ENCODE data around the gene CNTNAP2.

CNTNAP2 gene

DNA sequence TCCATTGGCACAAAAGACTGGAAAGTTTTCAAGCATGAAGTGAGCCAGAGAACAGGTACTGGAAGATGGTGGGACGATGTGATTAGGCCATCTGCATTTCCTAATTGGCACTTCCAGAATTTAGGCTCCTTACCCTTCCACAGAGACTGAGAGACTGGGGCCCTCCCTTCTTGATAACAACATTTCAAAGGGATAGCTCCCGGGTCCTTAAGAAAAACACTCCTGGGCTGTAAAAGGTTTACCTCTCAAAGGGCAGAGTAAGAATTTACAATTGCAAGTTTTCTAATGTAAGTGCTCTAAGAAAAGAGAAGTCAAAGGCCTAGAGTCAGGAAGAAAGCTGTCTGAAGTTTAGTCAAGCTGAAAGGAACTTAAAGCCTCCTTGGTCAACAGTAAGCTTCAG, 1914.4 kb downstream of the CNTNAP2 start:
- H3K27ac ChIP-seq = no peak overlapping the region
- no peak for TF ChIP-seq ZFX (IDR thresholded peaks at IDR 0.05)
- TF ChIP-seq, protein P1, sequence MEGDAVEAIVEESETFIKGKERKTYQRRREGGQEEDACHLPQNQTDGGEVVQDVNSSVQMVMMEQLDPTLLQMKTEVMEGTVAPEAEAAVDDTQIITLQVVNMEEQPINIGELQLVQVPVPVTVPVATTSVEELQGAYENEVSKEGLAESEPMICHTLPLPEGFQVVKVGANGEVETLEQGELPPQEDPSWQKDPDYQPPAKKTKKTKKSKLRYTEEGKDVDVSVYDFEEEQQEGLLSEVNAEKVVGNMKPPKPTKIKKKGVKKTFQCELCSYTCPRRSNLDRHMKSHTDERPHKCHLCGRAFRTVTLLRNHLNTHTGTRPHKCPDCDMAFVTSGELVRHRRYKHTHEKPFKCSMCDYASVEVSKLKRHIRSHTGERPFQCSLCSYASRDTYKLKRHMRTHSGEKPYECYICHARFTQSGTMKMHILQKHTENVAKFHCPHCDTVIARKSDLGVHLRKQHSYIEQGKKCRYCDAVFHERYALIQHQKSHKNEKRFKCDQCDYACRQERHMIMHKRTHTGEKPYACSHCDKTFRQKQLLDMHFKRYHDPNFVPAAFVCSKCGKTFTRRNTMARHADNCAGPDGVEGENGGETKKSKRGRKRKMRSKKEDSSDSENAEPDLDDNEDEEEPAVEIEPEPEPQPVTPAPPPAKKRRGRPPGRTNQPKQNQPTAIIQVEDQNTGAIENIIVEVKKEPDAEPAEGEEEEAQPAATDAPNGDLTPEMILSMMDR (conservative IDR thresholded peaks at IDR 0.05) = no peak

DNA sequence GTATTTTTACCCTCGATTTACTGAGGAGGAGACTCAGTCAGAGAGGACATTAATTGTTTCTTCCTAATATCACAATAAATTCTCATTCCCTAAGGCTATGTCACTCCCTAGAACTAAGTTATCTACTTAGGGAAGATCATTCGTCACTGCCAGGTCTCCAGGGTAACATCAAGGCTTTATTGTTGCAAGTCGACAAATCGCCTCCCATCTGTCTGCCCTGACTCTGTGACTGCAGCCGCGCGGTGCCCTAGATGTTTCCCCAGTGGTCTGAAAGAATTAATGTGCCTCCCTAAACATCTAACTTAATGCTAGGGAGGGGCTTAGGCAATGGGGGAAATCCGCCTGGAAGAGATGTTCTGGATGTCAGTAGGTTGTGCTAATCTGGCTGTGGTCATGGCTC, 1915.2 kb downstream of the CNTNAP2 start:
- TF ChIP-seq ZFX (IDR thresholded peaks at IDR 0.05) = no peak
- TF ChIP-seq, protein P1 (conservative IDR thresholded peaks at IDR 0.05) = no peak
- H3K27ac ChIP-seq = no peak overlapping the region

DNA sequence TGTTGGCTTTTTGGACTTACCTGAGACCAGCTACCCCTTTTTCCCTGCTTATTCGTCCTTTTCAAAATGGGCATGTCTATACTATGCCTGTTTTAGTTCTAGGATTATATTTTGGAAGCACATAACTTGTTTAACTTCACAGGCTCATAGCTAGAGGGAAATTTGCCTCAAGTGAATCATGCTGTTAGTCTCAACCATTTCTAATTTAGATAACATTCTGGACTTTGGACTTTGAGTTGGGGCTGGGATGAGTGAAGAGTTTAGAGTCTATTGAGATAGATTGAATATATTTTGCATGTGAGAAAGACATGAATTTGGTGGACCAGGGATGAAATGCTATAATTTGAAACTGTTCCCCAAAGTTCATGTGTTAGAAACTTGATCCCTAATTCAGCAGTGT, 1919.3 kb downstream of the CNTNAP2 start:
- TF ChIP-seq, protein P1 (conservative IDR thresholded peaks at IDR 0.05) = no peak
- no peak overlapping the region for H3K27ac ChIP-seq

DNA sequence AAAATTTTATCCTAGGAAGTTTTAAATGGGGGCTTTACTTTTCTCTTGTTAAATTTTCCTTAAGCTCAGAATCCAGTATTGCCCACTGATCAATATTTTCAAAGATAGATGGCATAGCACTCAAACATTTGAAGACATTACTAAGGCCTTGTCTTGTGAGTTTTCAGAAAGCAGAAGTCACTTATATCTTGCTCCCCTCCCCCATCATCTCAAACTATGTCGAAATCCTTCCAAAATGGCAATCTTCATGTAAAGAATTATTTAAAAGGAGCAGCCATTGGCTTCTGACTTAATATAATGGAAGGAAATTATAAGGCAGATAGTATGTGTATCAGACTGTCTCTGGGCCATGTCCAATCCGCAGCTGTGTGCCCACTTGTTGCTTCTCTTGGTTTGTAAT, 1920.4 kb downstream of the CNTNAP2 start:
- TF ChIP-seq, protein P1 (conservative IDR thresholded peaks at IDR 0.05) = no peak
- TF ChIP-seq ZFX (IDR thresholded peaks at IDR 0.05) = no peak
- H3K27ac ChIP-seq = no peak overlapping the region

DNA sequence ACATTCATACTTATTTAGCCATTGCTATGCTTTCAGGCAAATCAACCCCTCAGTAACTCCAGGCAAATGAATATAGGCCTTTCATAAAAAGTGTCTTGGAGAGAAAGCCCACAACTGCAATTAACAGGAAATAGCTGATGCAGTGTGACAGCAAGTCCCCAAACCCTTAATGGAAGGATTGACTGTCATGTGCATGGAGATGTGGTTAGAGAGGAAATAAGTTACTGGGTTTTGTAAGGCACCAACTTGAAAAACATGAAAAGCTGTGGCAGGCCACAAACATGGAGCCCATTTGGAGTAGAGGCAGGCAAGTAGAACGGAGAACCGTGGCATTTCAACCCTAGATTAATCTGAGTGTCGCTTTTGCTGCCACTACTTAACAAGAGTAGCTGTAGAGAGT, 1924.6 kb downstream of the CNTNAP2 start:
- H3K27ac ChIP-seq = no peak overlapping the region
- TF ChIP-seq ZFX (IDR thresholded peaks at IDR 0.05) = no peak
- TF ChIP-seq, protein P1 (conservative IDR thresholded peaks at IDR 0.05) = no peak

DNA sequence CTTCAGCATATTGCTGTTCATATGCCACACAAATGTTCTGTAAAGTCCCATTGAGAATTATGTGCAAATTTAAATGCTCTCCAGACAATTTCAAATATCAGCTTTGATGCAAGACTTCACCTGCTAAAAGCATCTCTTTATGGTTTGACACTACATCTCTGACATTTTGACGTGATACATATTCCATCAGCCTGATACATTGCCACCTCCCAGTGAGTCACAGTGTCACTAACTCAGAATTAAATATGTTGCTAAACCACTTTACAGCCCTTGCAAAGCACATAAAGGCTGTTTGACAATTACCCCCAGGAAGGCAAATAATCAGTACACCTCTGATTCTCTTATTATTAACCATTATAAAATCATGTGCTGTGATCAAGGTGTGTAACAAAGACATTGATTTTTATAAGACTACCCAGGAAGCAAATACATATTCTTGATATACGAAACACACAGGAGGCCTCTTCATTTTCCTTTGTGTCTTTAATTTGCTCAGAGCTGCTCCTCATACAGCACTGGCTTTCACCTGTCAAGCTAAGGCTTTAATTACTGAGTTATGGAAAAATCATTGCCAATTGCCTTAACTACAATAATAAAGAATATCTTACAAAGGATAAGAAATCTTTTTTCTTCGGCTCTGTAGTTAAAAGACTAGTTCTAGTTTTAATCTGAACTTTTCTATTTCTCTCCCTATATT, 1926.5 kb downstream of the CNTNAP2 start:
- H3K27ac ChIP-seq = no peak overlapping the region

DNA sequence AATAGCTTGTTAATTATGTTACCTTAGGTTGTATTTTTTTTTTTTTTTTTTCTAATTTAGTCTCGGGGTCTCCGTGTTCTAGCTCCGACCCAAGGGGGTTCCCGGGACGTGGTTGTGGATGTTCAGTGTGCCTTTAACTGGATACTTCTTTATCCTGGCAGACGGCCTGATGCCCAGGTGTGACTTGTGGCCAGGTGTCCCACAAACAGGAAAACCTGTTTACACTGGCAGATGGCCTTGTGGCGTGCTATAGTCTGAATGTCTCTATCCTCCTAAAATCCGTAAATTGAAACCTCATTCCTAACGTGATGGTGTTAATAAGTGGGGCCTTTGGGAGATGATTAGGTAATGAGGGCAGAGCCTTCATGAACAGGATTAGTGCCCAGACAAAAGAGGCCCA, 1927.6 kb downstream of the CNTNAP2 start:
- TF ChIP-seq, protein P1 (conservative IDR thresholded peaks at IDR 0.05) = no peak
- TF ChIP-seq ZFX (IDR thresholded peaks at IDR 0.05) = no peak

More for the DNA sequence above, 1926.5 kb downstream of the CNTNAP2 start:
- TF ChIP-seq, protein P1 (conservative IDR thresholded peaks at IDR 0.05) = no peak
- TF ChIP-seq ZFX (IDR thresholded peaks at IDR 0.05) = no peak

More for the DNA sequence above, 1927.6 kb downstream of the CNTNAP2 start:
- no peak overlapping the region for H3K27ac ChIP-seq

Measured in C4-2B (cell line).